ENCODE data around the gene ARHGAP40. TPM values are rescaled to one million over a fixed set of nuclear protein-coding genes. Genes with fewer than 3 reads are reported as not detected.

ARHGAP40 gene
- total and polyA plus RNA-seq, 2 of the 13 experiments (the other 11 are each of a cell fraction or from before 2014, with no cell fraction given), result 0.75 to 2.1 TPM

- TF ChIP-seq, protein P1, sequence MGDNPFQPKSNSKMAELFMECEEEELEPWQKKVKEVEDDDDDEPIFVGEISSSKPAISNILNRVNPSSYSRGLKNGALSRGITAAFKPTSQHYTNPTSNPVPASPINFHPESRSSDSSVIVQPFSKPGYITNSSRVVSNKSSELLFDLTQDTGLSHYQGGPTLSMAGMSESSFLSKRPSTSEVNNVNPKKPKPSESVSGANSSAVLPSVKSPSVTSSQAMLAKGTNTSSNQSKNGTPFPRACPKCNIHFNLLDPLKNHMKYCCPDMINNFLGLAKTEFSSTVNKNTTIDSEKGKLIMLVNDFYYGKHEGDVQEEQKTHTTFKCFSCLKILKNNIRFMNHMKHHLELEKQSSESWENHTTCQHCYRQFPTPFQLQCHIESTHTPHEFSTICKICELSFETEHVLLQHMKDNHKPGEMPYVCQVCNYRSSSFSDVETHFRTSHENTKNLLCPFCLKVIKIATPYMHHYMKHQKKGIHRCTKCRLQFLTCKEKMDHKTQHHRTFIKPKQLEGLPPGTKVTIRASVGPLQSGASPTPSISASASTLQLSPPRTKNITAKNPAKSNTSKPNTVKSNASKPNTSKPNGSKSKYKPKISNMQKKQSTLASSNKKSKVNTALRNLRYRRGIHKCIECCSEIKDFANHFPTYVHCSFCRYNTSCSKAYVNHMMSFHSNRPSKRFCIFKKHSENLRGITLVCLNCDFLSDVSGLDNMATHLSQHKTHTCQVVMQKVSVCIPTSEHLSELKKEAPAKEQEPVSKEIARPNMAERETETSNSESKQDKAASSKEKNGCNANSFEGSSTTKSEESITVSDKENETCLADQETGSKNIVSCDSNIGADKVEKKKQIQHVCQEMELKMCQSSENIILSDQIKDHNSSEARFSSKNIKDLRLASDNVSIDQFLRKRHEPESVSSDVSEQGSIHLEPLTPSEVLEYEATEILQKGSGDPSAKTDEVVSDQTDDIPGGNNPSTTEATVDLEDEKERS (CRISPR knock-in tag; IDR thresholded peaks at IDR 0.05), result no peak
- 0 out of 2 replicates have a peak, but pooled peaks have one; percentile 55 for TF ChIP-seq RELA (CRISPR knock-in tag; IDR thresholded peaks at IDR 0.05)
- TF ChIP-seq SMC3 (IDR thresholded peaks at IDR 0.05; ENCODE audit: low read length), result peak; percentile 89
- no peak for TF ChIP-seq MED13 (CRISPR knock-in tag; IDR thresholded peaks at IDR 0.05)
- TF ChIP-seq RFX1 (IDR thresholded peaks at IDR 0.05), result no peak
- TF ChIP-seq, protein P2, sequence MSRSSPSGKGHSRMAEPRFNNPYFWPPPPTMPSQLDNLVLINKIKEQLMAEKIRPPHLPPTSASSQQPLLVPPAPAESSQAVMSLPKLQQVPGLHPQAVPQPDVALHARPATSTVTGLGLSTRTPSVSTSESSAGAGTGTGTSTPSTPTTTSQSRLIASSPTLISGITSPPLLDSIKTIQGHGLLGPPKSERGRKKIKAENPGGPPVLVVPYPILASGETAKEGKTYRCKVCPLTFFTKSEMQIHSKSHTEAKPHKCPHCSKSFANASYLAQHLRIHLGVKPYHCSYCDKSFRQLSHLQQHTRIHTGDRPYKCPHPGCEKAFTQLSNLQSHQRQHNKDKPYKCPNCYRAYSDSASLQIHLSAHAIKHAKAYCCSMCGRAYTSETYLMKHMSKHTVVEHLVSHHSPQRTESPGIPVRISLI (CRISPR knock-in tag; IDR thresholded peaks at IDR 0.05; ENCODE audit: borderline replicate concordance), result no peak
- TF ChIP-seq NCOA5 (CRISPR knock-in tag; IDR thresholded peaks at IDR 0.05), result no peak
- TF ChIP-seq TEAD3 (CRISPR knock-in tag; optimal IDR thresholded peaks at IDR 0.05; ENCODE audit: borderline replicate concordance), result peak; percentile 24
- no peak; the same call in 1 of the 2 replicates for TF ChIP-seq ZSCAN21 (CRISPR knock-in tag; IDR thresholded peaks at IDR 0.05; ENCODE audit: borderline replicate concordance)
- TF ChIP-seq ZNF24 (IDR thresholded peaks at IDR 0.05), result no peak
- TF ChIP-seq HDAC2 (CRISPR knock-in tag; IDR thresholded peaks at IDR 0.05), result 0 out of 2 replicates have a peak, but pooled peaks have one; percentile 22
- TF ChIP-seq, protein P3, sequence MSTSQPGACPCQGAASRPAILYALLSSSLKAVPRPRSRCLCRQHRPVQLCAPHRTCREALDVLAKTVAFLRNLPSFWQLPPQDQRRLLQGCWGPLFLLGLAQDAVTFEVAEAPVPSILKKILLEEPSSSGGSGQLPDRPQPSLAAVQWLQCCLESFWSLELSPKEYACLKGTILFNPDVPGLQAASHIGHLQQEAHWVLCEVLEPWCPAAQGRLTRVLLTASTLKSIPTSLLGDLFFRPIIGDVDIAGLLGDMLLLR (CRISPR knock-in tag; IDR thresholded peaks at IDR 0.05), result no peak
- no peak for TF ChIP-seq ZNF282 (IDR thresholded peaks at IDR 0.05; ENCODE audit: partially characterized antibody)
- no peak for TF ChIP-seq ARID4A (CRISPR knock-in tag; IDR thresholded peaks at IDR 0.05; ENCODE audit: borderline replicate concordance)
- no peak for TF ChIP-seq CCAR2 (optimal IDR thresholded peaks at IDR 0.05; ENCODE audit: low read depth, low read length)
- TF ChIP-seq ZNF335 (CRISPR knock-in tag; IDR thresholded peaks at IDR 0.05), result no peak
- TF ChIP-seq, protein P4, sequence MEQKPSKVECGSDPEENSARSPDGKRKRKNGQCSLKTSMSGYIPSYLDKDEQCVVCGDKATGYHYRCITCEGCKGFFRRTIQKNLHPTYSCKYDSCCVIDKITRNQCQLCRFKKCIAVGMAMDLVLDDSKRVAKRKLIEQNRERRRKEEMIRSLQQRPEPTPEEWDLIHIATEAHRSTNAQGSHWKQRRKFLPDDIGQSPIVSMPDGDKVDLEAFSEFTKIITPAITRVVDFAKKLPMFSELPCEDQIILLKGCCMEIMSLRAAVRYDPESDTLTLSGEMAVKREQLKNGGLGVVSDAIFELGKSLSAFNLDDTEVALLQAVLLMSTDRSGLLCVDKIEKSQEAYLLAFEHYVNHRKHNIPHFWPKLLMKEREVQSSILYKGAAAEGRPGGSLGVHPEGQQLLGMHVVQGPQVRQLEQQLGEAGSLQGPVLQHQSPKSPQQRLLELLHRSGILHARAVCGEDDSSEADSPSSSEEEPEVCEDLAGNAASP (CRISPR knock-in tag; IDR thresholded peaks at IDR 0.05; ENCODE audit: borderline replicate concordance), result 0 out of 2 replicates have a peak, but pooled peaks have one; percentile 17
- TF ChIP-seq, protein P5, sequence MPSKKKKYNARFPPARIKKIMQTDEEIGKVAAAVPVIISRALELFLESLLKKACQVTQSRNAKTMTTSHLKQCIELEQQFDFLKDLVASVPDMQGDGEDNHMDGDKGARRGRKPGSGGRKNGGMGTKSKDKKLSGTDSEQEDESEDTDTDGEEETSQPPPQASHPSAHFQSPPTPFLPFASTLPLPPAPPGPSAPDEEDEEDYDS (CRISPR knock-in tag; IDR thresholded peaks at IDR 0.05), result no peak
- TF ChIP-seq ZNF773 (CRISPR knock-in tag; IDR thresholded peaks at IDR 0.05; ENCODE audit: borderline replicate concordance), result no peak
- no peak for TF ChIP-seq ZMYM3 (CRISPR knock-in tag; IDR thresholded peaks at IDR 0.05)
These were observed 47.8 kb downstream of the ARHGAP40 start (continued) for GRCh38 chr20:38649275-38649891.
